Stimulated activated CD4-positive, alpha-beta T cell treated with anti-CD3 and anti-CD28 coated beads, Interleukin-4, amount 100 ng/mL, for 48 hours (primary cell): ENCODE measurements around the gene MSMP.

Source experiments
- DNase-seq, 2 donors: peaks; one replicate each; pipeline ENCODE4 v3.0.0-alpha.2; 2020; ENCODE audit warnings: low read depth in 2 of 2

Gene MSMP

GRCh38 chr9:35723426-35723825 is 30.6 kb downstream of the MSMP start:
- no peak for DNase-seq

DNA sequence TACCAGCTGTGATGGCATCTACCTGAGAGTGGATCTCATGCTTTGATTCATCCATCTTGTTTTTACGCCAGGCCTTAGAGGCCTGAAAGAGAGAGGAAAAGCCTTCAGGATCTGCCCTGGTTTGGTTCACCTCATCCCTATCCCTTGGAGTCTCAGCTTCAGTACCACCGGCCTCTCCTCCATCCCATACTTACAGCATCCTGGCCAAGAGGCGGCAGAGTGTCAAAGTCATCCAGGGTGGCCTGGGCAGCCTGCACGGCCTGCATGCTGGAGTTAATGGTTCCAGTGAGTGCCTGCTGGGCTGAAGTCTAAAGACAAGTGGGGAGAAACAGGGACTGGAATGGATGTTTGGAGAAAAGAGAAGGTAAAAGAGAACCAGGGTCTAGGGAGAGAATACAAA is 34.5 kb downstream of the MSMP start:
- no peak for DNase-seq

GRCh38 chr9:35718721-35719511 is 35.2 kb downstream of the MSMP start:
- DNase-seq: no peak

GRCh38 chr9:35717132-35717870 is 36.8 kb downstream of the MSMP start:
- DNase-seq: no peak

- no peak for DNase-seq
Measured at GRCh38 chr9:35716230-35716629, 37.8 kb downstream of the MSMP start.

- no peak for DNase-seq
Measured at GRCh38 chr9:35714579-35715252, 39.4 kb downstream of the MSMP start.

GRCh38 chr9:35714123-35714522 is 40.0 kb downstream of the MSMP start:
- DNase-seq: no peak

- no peak for DNase-seq
Measured at GRCh38 chr9:35713578-35713977, 40.5 kb downstream of the MSMP start.

- DNase-seq: no peak
Measured at GRCh38 chr9:35712762-35713400, 41.2 kb downstream of the MSMP start.

GRCh38 chr9:35711501-35712428 is 42.3 kb downstream of the MSMP start:
- no peak for DNase-seq

DNA sequence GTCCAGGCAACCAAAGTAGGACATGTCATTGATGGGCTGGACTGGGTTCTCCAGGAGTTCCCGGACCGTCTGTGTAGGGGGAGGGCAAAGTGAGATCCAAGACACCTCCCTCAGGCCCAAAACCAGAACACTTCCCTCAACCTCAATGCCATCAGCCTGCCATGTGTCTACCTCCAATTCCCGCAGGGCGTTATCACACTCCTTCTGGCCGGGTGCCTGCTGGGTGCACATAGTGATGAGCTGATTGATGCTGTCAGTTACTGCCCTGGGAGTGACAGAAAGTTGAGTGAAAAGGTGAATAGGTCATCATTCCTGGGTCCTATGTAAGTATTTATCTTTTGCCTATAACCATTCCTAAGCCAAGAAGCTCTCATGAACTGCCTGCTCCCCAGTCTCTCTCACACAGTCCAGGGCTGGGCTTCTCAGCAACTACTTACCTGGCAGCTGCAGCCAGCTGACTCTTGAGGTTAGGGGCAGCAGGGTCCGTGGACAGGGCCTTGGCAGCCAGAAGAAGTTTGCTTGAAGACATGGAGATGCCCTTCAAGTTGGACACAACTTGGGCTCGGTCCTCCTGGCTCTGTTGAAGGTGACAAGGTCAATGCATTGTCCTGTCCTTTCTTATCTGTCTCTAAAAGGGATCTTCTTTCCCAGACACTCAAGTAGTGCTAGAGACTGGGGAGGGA is 43.1 kb downstream of the MSMP start:
- DNase-seq: no peak

DNA sequence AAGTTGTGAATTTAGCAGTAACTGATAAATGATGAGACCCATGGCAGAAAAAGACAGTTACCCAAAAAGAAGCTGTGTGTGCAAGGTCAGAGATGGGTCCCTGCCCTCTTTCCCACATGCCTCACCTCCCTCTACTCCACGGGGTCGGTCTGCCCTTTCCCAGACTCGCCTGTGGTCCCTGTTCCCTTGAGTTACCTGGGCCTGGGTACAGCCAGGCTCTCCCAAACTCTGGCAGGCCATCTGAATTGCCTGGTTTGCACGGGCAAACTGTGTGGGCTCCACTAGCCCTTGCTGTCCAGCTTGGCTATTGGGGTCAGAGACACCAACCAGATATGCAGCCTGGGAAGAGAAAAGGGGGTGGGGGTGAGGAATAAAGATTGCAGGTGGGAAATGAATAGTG is 45.9 kb downstream of the MSMP start:
- no peak for DNase-seq

- DNase-seq: no peak
Measured at GRCh38 chr9:35706951-35707350, 47.1 kb downstream of the MSMP start.

DNA sequence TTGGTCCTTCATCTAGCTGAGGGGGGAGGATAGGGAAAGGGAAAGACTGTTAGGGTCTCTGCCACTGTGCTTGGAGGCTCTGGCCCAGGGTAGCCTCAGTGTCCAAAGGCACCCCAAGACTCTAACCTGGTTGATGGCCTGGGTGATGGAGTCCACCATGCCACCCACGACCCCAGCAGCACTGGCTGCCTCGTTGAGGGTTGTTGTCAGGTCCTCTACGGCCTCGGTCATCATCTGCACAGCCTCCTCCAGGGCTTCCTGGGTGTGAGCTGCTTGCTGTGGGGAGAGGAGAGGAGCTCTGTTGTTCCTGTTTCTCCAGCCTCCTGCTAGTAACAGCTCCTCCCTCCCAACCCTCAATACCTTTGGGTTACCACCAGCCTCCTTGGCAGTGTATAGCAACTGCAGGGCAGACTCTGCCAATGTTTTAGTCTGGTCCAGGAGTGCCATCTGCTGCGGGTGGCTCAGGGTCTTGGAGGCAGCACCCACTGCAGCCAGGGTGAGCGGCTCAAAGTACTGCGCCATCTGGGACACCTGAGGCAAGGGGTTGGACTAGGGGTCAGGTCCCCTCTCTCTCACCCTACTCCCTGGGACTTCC is 48.1 kb downstream of the MSMP start:
- DNase-seq: no peak

DNA sequence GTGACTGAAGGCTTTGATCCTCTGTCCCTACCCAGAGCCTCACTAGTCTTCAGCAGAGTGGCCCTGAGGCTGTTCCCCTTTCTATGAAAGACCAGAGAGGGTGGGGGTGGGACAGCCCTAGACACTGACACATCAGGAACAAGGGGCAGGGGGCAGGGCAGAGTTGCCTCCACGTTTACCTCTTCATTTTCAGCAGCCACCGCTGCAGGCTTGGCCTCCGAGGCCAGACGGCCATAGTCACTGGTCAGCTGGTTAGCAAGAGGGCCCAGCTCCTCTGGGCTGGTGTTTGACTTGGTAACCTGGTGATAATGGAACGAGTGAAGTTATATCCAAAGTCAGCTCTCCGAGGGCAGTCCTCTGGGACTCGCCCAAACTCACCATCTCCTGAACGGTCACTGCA is 48.7 kb downstream of the MSMP start:
- no peak for DNase-seq

GRCh38 chr9:35703906-35704672 is 50.0 kb downstream of the MSMP start:
- DNase-seq: no peak
